Smooth muscle cell (in vitro differentiated cells): ENCODE results near the gene NTRK1. TPM values are rescaled to one million over a fixed set of nuclear protein-coding genes. Genes with fewer than 3 reads are reported as not detected.

Experiments used
- DNase-seq: peaks from one replicate; lab custom pipeline; 2025; ENCODE audit not compliant: unreplicated experiment; lab: John Stamatoyannopoulos, UW
- H2AFZ ChIP-seq: fragments of 200-600 bp; sonication (generic); 2 replicates; pipeline ENCODE4 v1.6.0; 2016; ENCODE audit warnings: antibody characterized with exemption, low read depth, mild to moderate bottlenecking
- H3F3A ChIP-seq: fragments of 200-600 bp; sonication (generic); 2 replicates; pipeline ENCODE4 v1.6.0; 2017; ENCODE audit warnings: antibody characterized with exemption, low read depth
- H3K27ac ChIP-seq: fragments of 200-600 bp; sonication (generic); 2 replicates; pipeline ENCODE4 v1.5.1; 2016; ENCODE audit warnings: low read depth, mild to moderate bottlenecking
- H3K27me3 ChIP-seq: fragments of 200-600 bp; sonication (generic); 2 replicates; pipeline ENCODE4 v1.6.1; 2016; ENCODE audit warnings: low read depth, mild to moderate bottlenecking
- H3K36me3 ChIP-seq: fragments of 200-600 bp; sonication (generic); 2 replicates; pipeline ENCODE4 v1.5.1; 2016; ENCODE audit warnings: low read depth
- H3K4me1 ChIP-seq: fragments of 200-600 bp; sonication (generic); 2 replicates; pipeline ENCODE4 v1.5.1; 2016; ENCODE audit warnings: low read depth
- H3K4me2 ChIP-seq: fragments of 200-600 bp; sonication (generic); 2 replicates; pipeline ENCODE4 v1.6.0; 2016; ENCODE audit warnings: mild to moderate bottlenecking
- H3K4me3 ChIP-seq: fragments of 200-600 bp; sonication (generic); 2 replicates; pipeline ENCODE4 v1.5.1; 2016; ENCODE audit warnings: mild to moderate bottlenecking
- H3K79me2 ChIP-seq: fragments of 200-600 bp; sonication (generic); 2 replicates; pipeline ENCODE4 v1.6.0; 2016; ENCODE audit warnings: low read depth, mild to moderate bottlenecking
- H3K9ac ChIP-seq: fragments of 200-600 bp; sonication (generic); 2 replicates; pipeline ENCODE4 v1.6.0; 2016; ENCODE audit warnings: low read depth
- H3K9me3 ChIP-seq: fragments of 200-600 bp; sonication (generic); replicated peaks from 2 replicates; pipeline ENCODE4 v1.5.1; 2016; ENCODE audit warnings: low read depth
- H4K20me1 ChIP-seq: fragments of 200-600 bp; sonication (generic); 2 replicates; pipeline ENCODE4 v1.6.0; 2016; ENCODE audit warnings: low read depth
- CTCF ChIP-seq: fragments of 200-600 bp; sonication (generic); IDR thresholded peaks from 2 replicates; pipeline ENCODE4 v1.5.1; 2017; ENCODE audit warnings: borderline replicate concordance, mild to moderate bottlenecking, antibody characterized with exemption; ENCODE audit not compliant: insufficient read depth, poor library complexity, severe bottlenecking
- WGBS: methylation state at CpG from one replicate; pipeline ENCODE4 v1.1.7; 2016; ENCODE audit warnings: low lambda C conversion rate; 5-methylcytosine and 5-hydroxymethylcytosine counted together
- polyA plus RNA-seq: library from polyadenylated mRNA; unstranded; fragments of >200 nt; fragmentation: Nextera tagmentation; extraction: Ambion mirVana; gene quantifications from 2 replicates; pipeline ENCODE4 v1.2.1, GENCODE V29; 2016
- total RNA-seq: library from RNA; depleted of rRNA; stranded (reverse); fragments of >200 nt; gene quantifications from 2 replicates; pipeline ENCODE4 v1.2.3, GENCODE V29; 2014

Gene NTRK1
- total and polyA plus RNA-seq, 2 experiments from 2014 or later: 0.85 to 3.6 TPM

GRCh38 chr1:156841295-156841855 lies 19.3 kb upstream of the NTRK1 start:
- Histone ChIP-seq H3K4me2 (no peak overlapping the region), H3K27ac (no peak overlapping the region), H3K4me3 (no peak overlapping the region), H3K27me3 (peaks cover 41% of the 10 kb centered on the region), H4K20me1 (no peaks in the 10 kb centered on the region), H3K4me1 (peaks cover 10% of the 10 kb centered on the region), H3K79me2 (no peaks in the 10 kb centered on the region), H3K9ac (no peak overlapping the region), H3K36me3 (no peaks in the 10 kb centered on the region), H3F3A (no peaks in the 10 kb centered on the region), H3K9me3 (no peaks in the 10 kb centered on the region), H2AFZ (no peak overlapping the region)
- no peak for TF ChIP-seq CTCF
- no peak for DNase-seq
- WGBS: 71% methylated on average over 15 of the region's 16 CpGs

GRCh38 chr1:156842618-156843300 lies 17.9 kb upstream of the NTRK1 start:
- no peaks in the 10 kb centered on the region for H3K9me3 ChIP-seq
- no peak overlapping the region for H3K9ac ChIP-seq
- peaks cover 53% of the 10 kb centered on the region for H3K27me3 ChIP-seq
- peaks cover 10% of the 10 kb centered on the region for H3K4me1 ChIP-seq
- no peak for DNase-seq
- no peak overlapping the region for H3K4me2 ChIP-seq
- TF ChIP-seq CTCF: no peak
- no peaks in the 10 kb centered on the region for H4K20me1 ChIP-seq
- H2AFZ ChIP-seq: no peak overlapping the region
- WGBS: 84% methylated on average over 9 of the region's 9 CpGs
- H3K27ac ChIP-seq: no peak overlapping the region
- H3K36me3 ChIP-seq: no peaks in the 10 kb centered on the region
- H3K79me2 ChIP-seq: no peaks in the 10 kb centered on the region
- H3K4me3 ChIP-seq: no peak overlapping the region
- no peaks in the 10 kb centered on the region for H3F3A ChIP-seq

- Histone ChIP-seq H3K27me3 (peaks cover 67% of the 10 kb centered on the region), H3K9me3 (no peaks in the 10 kb centered on the region), H3K4me1 (peaks cover 20% of the 10 kb centered on the region), H2AFZ (no peak overlapping the region), H3K27ac (no peak overlapping the region), H4K20me1 (no peaks in the 10 kb centered on the region), H3K4me3 (no peak overlapping the region), H3K36me3 (no peaks in the 10 kb centered on the region), H3K9ac (no peak overlapping the region), H3K79me2 (no peaks in the 10 kb centered on the region), H3K4me2 (no peak overlapping the region), H3F3A (no peaks in the 10 kb centered on the region)
- WGBS: 72% methylated on average over 6 of the region's 6 CpGs
- no peak for DNase-seq
- no peak for TF ChIP-seq CTCF
These were observed 16.6 kb upstream of the NTRK1 start for GRCh38 chr1:156844102-156844501.

GRCh38 chr1:156844638-156845037 lies 16.0 kb upstream of the NTRK1 start:
- TF ChIP-seq CTCF: no peak
- no peak overlapping the region for H3K27ac ChIP-seq
- DNase-seq: no peak
- whole genome bisulfite sequencing: 52% methylated on average over 14 of the region's 14 CpGs
- no peak overlapping the region for H3K9ac ChIP-seq
- no peaks in the 10 kb centered on the region for H3K79me2 ChIP-seq
- peak overlapping the region; percentile 44 for H3K4me2 ChIP-seq
- H3K4me3 ChIP-seq: no peak overlapping the region
- no peaks in the 10 kb centered on the region for H3K36me3 ChIP-seq
- H4K20me1 ChIP-seq: no peaks in the 10 kb centered on the region
- H3K4me1 ChIP-seq: peaks cover 16% of the 10 kb centered on the region
- H3K9me3 ChIP-seq: no peaks in the 10 kb centered on the region
- no peaks in the 10 kb centered on the region for H3F3A ChIP-seq
- no peak overlapping the region for H2AFZ ChIP-seq
- peaks cover 71% of the 10 kb centered on the region for H3K27me3 ChIP-seq
